Natural killer cell (primary cell): ENCODE results near the gene GABBR1. TPM values are rescaled to one million over a fixed set of nuclear protein-coding genes. Genes with fewer than 3 reads are reported as not detected.

Experiments used
- ATAC-seq, 3 donors: fragments of 150-1000 bp in 2 of 3; fragments of 200-7000 bp in 1 of 3; cut with Tn5 transposase; 1 replicate in 1 of 3; 2 replicates in 2 of 3; pipeline ENCODE4 v1.10.0; 2021; ENCODE audit warnings: mild to moderate bottlenecking in 2 of 3, moderate library complexity in 2 of 3
- DNase-seq, 2 donors: peaks; one replicate each; pipeline versions ENCODE4 v3.0.0 to v3.0.0-alpha.2; 2013 to 2021; ENCODE audit warnings: mixed read lengths in 1 of 2
- H3K27ac ChIP-seq: one replicate; pipeline ENCODE4 v1.5.1; 2013; ENCODE audit warnings: mild to moderate bottlenecking, low read length
- H3K27me3 ChIP-seq: one replicate; pipeline ENCODE4 v1.6.1; 2013; ENCODE audit warnings: low read length; ENCODE audit not compliant: control insufficient read depth, insufficient read depth
- H3K36me3 ChIP-seq: one replicate; pipeline ENCODE4 v1.6.1; 2013; ENCODE audit warnings: low read length; ENCODE audit not compliant: control insufficient read depth, insufficient read depth
- H3K4me1 ChIP-seq: one replicate; pipeline ENCODE4 v1.6.1; 2013; ENCODE audit warnings: low read length; ENCODE audit not compliant: control insufficient read depth, insufficient read depth
- H3K4me3 ChIP-seq: one replicate; pipeline ENCODE4 v1.5.1; 2013; ENCODE audit warnings: low read length
- H3K9me3 ChIP-seq: one replicate; pipeline ENCODE4 v1.6.1; 2013; ENCODE audit warnings: low read length; ENCODE audit not compliant: control insufficient read depth, insufficient read depth
- H3K27ac Mint-ChIP-seq, 2 donors: one replicate each; pipeline ENCODE4 v1.8.0; 2022; ENCODE audit warnings: mild to moderate bottlenecking in 2 of 2, mixed read lengths in 2 of 2, moderate library complexity in 1 of 2
- H3K27me3 Mint-ChIP-seq, 2 donors: one replicate each; pipeline ENCODE4 v1.8.0; 2022; ENCODE audit warnings: low read depth in 2 of 2, mixed read lengths in 2 of 2
- H3K36me3 Mint-ChIP-seq: one replicate; pipeline ENCODE4 v1.8.0; 2022; ENCODE audit warnings: mixed read lengths
- H3K4me1 Mint-ChIP-seq, 2 donors: one replicate each; pipeline ENCODE4 v1.8.0; 2022; ENCODE audit warnings: mixed read lengths in 2 of 2
- H3K4me3 Mint-ChIP-seq: one replicate; pipeline ENCODE4 v1.8.0; 2022; ENCODE audit warnings: mild to moderate bottlenecking, moderate library complexity, mixed read lengths
- H3K9me3 Mint-ChIP-seq, 2 donors: one replicate each; pipeline ENCODE4 v1.8.0; 2022; ENCODE audit warnings: mixed read lengths in 2 of 2
- CTCF ChIP-seq: fragments of 200-600 bp; IDR thresholded peaks from one replicate; pipeline ENCODE4 v1.8.0; 2022; ENCODE audit warnings: antibody characterized with exemption
- WGBS: methylation state at CpG from one replicate; pipeline ENCODE4 v1.1.7; 2013; ENCODE audit warnings: missing lambda C conversion rate; ENCODE audit not compliant: insufficient coverage; 5-methylcytosine and 5-hydroxymethylcytosine counted together
- intact Hi-C: fragments of 100-400 bp; cut with micrococcal nuclease; formaldehyde crosslinking; loops from one replicate; pipeline ENCODE4 v1.14.2; 2022
- total RNA-seq, 4 donors: library from RNA; stranded (reverse); fragments of 120-200 nt in 1 of 4; gene quantifications; one replicate each; pipeline versions ENCODE4 v1.2.3 to v1.2.4, GENCODE V29; 2013 to 2022

GABBR1 gene
- total RNA-seq, 3 donors from 2014 or later (not counting 1 experiment from before 2014, with no cell fraction given), result 7.6 to 12.8 (median 10.9) TPM

GRCh38 chr6:29552512-29553051 lies 80.4 kb downstream of the GABBR1 start:
- no peak for TF ChIP-seq CTCF
- Histone ChIP-seq H3K36me3 (no peaks in the 10 kb centered on the region), H3K9me3 (no peaks in the 10 kb centered on the region), H3K27ac (no peak overlapping the region), H3K27me3 (peaks cover 25% of the 10 kb centered on the region), H3K4me1 (peaks cover 10% of the 10 kb centered on the region), H3K4me3 (no peak overlapping the region)
- peak in 1 of 2 donors; percentile 76 for DNase-seq
- Mint-ChIP-seq H3K27ac (no peak overlapping the region), H3K36me3 (peaks cover 6% of the 10 kb centered on the region), H3K27me3 (peaks cover 44 to 68% of the 10 kb centered on the region in 2 donors), H3K4me1 (peaks cover 13 to 15% of the 10 kb centered on the region in 2 donors), H3K4me3 (peak overlapping the region; percentile 70), H3K9me3 (no peaks in the 10 kb centered on the region)
- intact Hi-C loops, result no loop called here
- peak; percentile 60 to 81 (median 66) for ATAC-seq
- 57% methylated on average over 3 of the region's 5 CpGs for WGBS

GRCh38 chr6:29547573-29547972 lies 85.4 kb downstream of the GABBR1 start:
- Mint-ChIP-seq H3K36me3 (no peaks in the 10 kb centered on the region), H3K9me3 (no peaks in the 10 kb centered on the region), H3K4me1 (peaks cover 0 to under 1% of the 10 kb centered on the region in 2 donors), H3K27me3 (peaks cover 29 to 50% of the 10 kb centered on the region in 2 donors), H3K27ac (no peak overlapping the region), H3K4me3 (no peak overlapping the region)
- Histone ChIP-seq H3K4me3 (no peak overlapping the region), H3K36me3 (no peaks in the 10 kb centered on the region), H3K9me3 (no peaks in the 10 kb centered on the region), H3K27ac (no peak overlapping the region), H3K4me1 (no peaks in the 10 kb centered on the region), H3K27me3 (peaks cover 8% of the 10 kb centered on the region)
- 66% methylated on average over 2 of the region's 3 CpGs for WGBS
- no peak for DNase-seq
- TF ChIP-seq CTCF, result no peak
- ATAC-seq, result no peak
- intact Hi-C loops, result no loop called here

- intact Hi-C loops, result no loop called here
- no peaks in the 10 kb centered on the region for H3K4me1 Mint-ChIP-seq
- TF ChIP-seq CTCF, result no peak
These were observed 95.1 kb downstream of the GABBR1 start for GRCh38 chr6:29537714-29538403.

More at GRCh38 chr6:29537714-29538403, 95.1 kb downstream of the GABBR1 start:
- H3K9me3 Mint-ChIP-seq, result no peaks in the 10 kb centered on the region
- WGBS, result 67% methylated on average over 4 of the region's 4 CpGs
- H3K4me1 ChIP-seq, result no peaks in the 10 kb centered on the region
- no peak overlapping the region for H3K27ac Mint-ChIP-seq
- no peaks in the 10 kb centered on the region for H3K36me3 Mint-ChIP-seq
- H3K27me3 Mint-ChIP-seq, result peaks cover 7 to 17% of the 10 kb centered on the region in 2 donors
- no peak overlapping the region for H3K27ac ChIP-seq
- no peak overlapping the region for H3K4me3 ChIP-seq
- no peaks in the 10 kb centered on the region for H3K9me3 ChIP-seq
- no peaks in the 10 kb centered on the region for H3K36me3 ChIP-seq
- H3K4me3 Mint-ChIP-seq, result no peak overlapping the region
- DNase-seq, result no peak
- no peaks in the 10 kb centered on the region for H3K27me3 ChIP-seq
- no peak for ATAC-seq
